CD8-positive, alpha-beta memory T cell (primary cell): ENCODE data around the gene GPN3. TPM values are rescaled to one million over a fixed set of nuclear protein-coding genes. Genes with fewer than 3 reads are reported as not detected.

Experiments
- CTCF ChIA-PET: fragments of 350-600 bp; sonication (Branson Sonifier 250); formaldehyde crosslinking; loops from one replicate; lab custom pipeline; 2021; ENCODE audit warnings: antibody characterized with exemption; lab: Charles Lee
- POLR2A ChIA-PET: fragments of 350-600 bp; sonication (Branson Sonifier 250); formaldehyde crosslinking; loops from one replicate; lab custom pipeline; 2021; ENCODE audit warnings: antibody characterized with exemption; lab: Charles Lee
- DNase-seq, 5 donors: peaks; one replicate each; pipeline versions ENCODE4 v3.0.0 to v3.0.0-alpha.2; 2020 to 2022; ENCODE audit warnings: mixed read lengths in 1 of 5
- H3K27ac ChIP-seq: one replicate; pipeline ENCODE4 v1.7.0; 2013; ENCODE audit warnings: low read depth, mild to moderate bottlenecking, low read length, moderate library complexity
- H3K27me3 ChIP-seq: 2 replicates; pipeline ENCODE4 v1.7.0; 2013; ENCODE audit warnings: low read length, mild to moderate bottlenecking; ENCODE audit not compliant: insufficient read depth, poor library complexity, severe bottlenecking
- H3K36me3 ChIP-seq: 2 replicates; pipeline ENCODE4 v1.7.0; 2013; ENCODE audit warnings: mild to moderate bottlenecking, low read length, moderate library complexity; ENCODE audit not compliant: insufficient read depth
- H3K4me1 ChIP-seq: 2 replicates; pipeline ENCODE4 v1.7.0; 2013; ENCODE audit warnings: mild to moderate bottlenecking, low read length, moderate library complexity; ENCODE audit not compliant: insufficient read depth
- H3K4me3 ChIP-seq: 2 replicates; pipeline ENCODE4 v1.7.0; 2013; ENCODE audit warnings: mild to moderate bottlenecking, low read length
- H3K9me3 ChIP-seq: 2 replicates; pipeline ENCODE4 v1.7.0; 2013; ENCODE audit warnings: mild to moderate bottlenecking, low read length
- H3K27ac Mint-ChIP-seq, 8 donors: one replicate each; pipeline ENCODE4 v1.8.0; 2020 to 2021; ENCODE audit warnings: mixed read lengths in 8 of 8, mild to moderate bottlenecking in 6 of 8, inconsistent platforms in 3 of 8, moderate library complexity in 3 of 8
- H3K27me3 Mint-ChIP-seq, 2 donors: one replicate each; pipeline ENCODE4 v1.8.0; 2020 to 2021; ENCODE audit warnings: mixed read lengths in 2 of 2, mild to moderate bottlenecking in 1 of 2, moderate library complexity in 1 of 2
- H3K36me3 Mint-ChIP-seq, 3 donors: one replicate each; pipeline ENCODE4 v1.8.0; 2020 to 2021; ENCODE audit warnings: mixed read lengths in 3 of 3, inconsistent platforms in 1 of 3, mild to moderate bottlenecking in 1 of 3
- H3K4me1 Mint-ChIP-seq, 3 donors: one replicate each; pipeline ENCODE4 v1.8.0; 2020 to 2021; ENCODE audit warnings: mixed read lengths in 3 of 3, inconsistent platforms in 1 of 3, mild to moderate bottlenecking in 1 of 3
- H3K4me3 Mint-ChIP-seq, 7 donors: one replicate each; pipeline ENCODE4 v1.8.0; 2020 to 2021; ENCODE audit warnings: mixed read lengths in 7 of 7, mild to moderate bottlenecking in 6 of 7, moderate library complexity in 4 of 7, inconsistent platforms in 2 of 7
- H3K9me3 Mint-ChIP-seq, 5 donors: one replicate each; pipeline ENCODE4 v1.8.0; 2020 to 2022; ENCODE audit warnings: mixed read lengths in 5 of 5, mild to moderate bottlenecking in 3 of 5, moderate library complexity in 2 of 5, inconsistent platforms in 1 of 5
- polyA plus RNA-seq: library from polyadenylated mRNA; unstranded; fragments of 300-500 nt; fragmentation: Illumina TruSeq; gene quantifications from one replicate; pipeline ENCODE4 v1.2.3, GENCODE V29; 2021
- total RNA-seq, 2 experiments: library from RNA; stranded (reverse); gene quantifications; one replicate each; pipeline ENCODE4 v1.2.3, GENCODE V29; 2021

The GPN3 gene
- total and polyA plus RNA-seq, 3 experiments from 2014 or later: 33.9 to 59.4 (median 59.4) TPM

- H3K9me3 ChIP-seq: no peaks in the 10 kb centered on the region
- H3K36me3 ChIP-seq: no peaks in the 10 kb centered on the region
- H3K4me1 ChIP-seq: peaks cover 29% of the 10 kb centered on the region
- Mint-ChIP-seq H3K4me3 (peak within 1 kb of the TSS; percentile 97 to 99 (median 97)), H3K27me3 (peaks cover 0 to 3% of the 10 kb centered on the region in 2 donors), H3K9me3 (no peaks in the 10 kb centered on the region), H3K36me3 (peaks cover 0 to 19% (median 0%) of the 10 kb centered on the region in 3 donors), H3K4me1 (peaks cover 36 to 50% (median 44%) of the 10 kb centered on the region in 3 donors), H3K27ac (peak within 1 kb of the TSS; percentile 96 to 98 (median 97))
- H3K27ac ChIP-seq: peak within 1 kb of the TSS; percentile 86
- H3K4me3 ChIP-seq: peak within 1 kb of the TSS; percentile 92
- POLR2A ChIA-PET: interaction anchor here (0.5 to 4.3 kb wide), 6 partner anchors 33 to 507 kb away, joined by 3 to 39 read pairs (median 4); partner anchors contain the start of genes ARPC3, FAM216A and GPN3
- CTCF ChIA-PET: interaction anchor here (1.0 to 5.5 kb wide), 3 partner anchors 33 to 70 kb away, joined by 4 to 27 read pairs (median 20); partner anchors contain the start of genes ARPC3, FAM216A and GPN3
- peak; percentile 98 to 99 (median 99) for DNase-seq
- H3K27me3 ChIP-seq: no peaks in the 10 kb centered on the region
These were observed 34.0 kb upstream of the GPN3 start, which contains the start of the genes RAD9B and VPS29 for GRCh38 chr12:110501752-110502738. RAD9B (plus strand) TSS chr12:110502331; CDS start chr12:110502338, 7 bp downstream. VPS29 (minus strand) TSS chr12:110502111; CDS start chr12:110502051, 60 bp downstream.

GRCh38 chr12:110501399-110501751 lies 33.3 kb upstream of the GPN3 start:
- Mint-ChIP-seq H3K9me3 (no peaks in the 10 kb centered on the region), H3K27me3 (peaks cover 0 to 3% of the 10 kb centered on the region in 2 donors), H3K36me3 (peaks cover 0 to 24% (median 0%) of the 10 kb centered on the region in 3 donors), H3K27ac (peak overlapping the region; percentile 96 to 98 (median 97)), H3K4me3 (peak overlapping the region; percentile 97 to 99 (median 97)), H3K4me1 (peaks cover 36 to 50% (median 45%) of the 10 kb centered on the region in 3 donors)
- H3K4me3 ChIP-seq: peak overlapping the region; percentile 92
- no peaks in the 10 kb centered on the region for H3K36me3 ChIP-seq
- POLR2A ChIA-PET: interaction anchor here (1.0 to 4.3 kb wide), 3 partner anchors 32 to 242 kb away, joined by 4 to 39 read pairs (median 4); partner anchors contain the start of genes ARPC3, FAM216A, GPN3 and PPP1CC
- peak in 1 of 5 donors; percentile 19 for DNase-seq
- H3K27me3 ChIP-seq: no peaks in the 10 kb centered on the region
- CTCF ChIA-PET: interaction anchor here (1.8 to 5.5 kb wide), 3 partner anchors 33 to 100 kb away, joined by 8 to 27 read pairs (median 20); partner anchors contain the start of genes ARPC3, FAM216A and GPN3
- peaks cover 29% of the 10 kb centered on the region for H3K4me1 ChIP-seq
- H3K27ac ChIP-seq: peak overlapping the region; percentile 86
- H3K9me3 ChIP-seq: no peaks in the 10 kb centered on the region

- H3K27me3 Mint-ChIP-seq: peaks cover 0 to 3% of the 10 kb centered on the region in 2 donors
- peaks cover 7% of the 10 kb centered on the region for H3K36me3 ChIP-seq
- CTCF ChIA-PET: interaction anchor here (3.5 to 5.5 kb wide), 2 partner anchors 30 to 49 kb away, joined by 20 to 27 read pairs; partner anchors contain the start of genes ARPC3, FAM216A and GPN3
- DNase-seq: no peak
- no peak overlapping the region for H3K27ac ChIP-seq
- peaks cover 29% of the 10 kb centered on the region for H3K4me1 ChIP-seq
- H3K36me3 Mint-ChIP-seq: peaks cover 0 to 42% (median 1%) of the 10 kb centered on the region in 3 donors
- no peaks in the 10 kb centered on the region for H3K9me3 ChIP-seq
- no peaks in the 10 kb centered on the region for H3K9me3 Mint-ChIP-seq
- POLR2A ChIA-PET: interaction anchor here (0.7 to 4.3 kb wide), 2 partner anchors 30 to 31 kb away, joined by 3 to 39 read pairs; partner anchors contain the start of genes FAM216A and GPN3
- H3K4me1 Mint-ChIP-seq: peaks cover 37 to 56% (median 51%) of the 10 kb centered on the region in 3 donors
- H3K4me3 Mint-ChIP-seq: peak overlapping the region; percentile 13 to 70 (median 53)
- H3K4me3 ChIP-seq: no peak overlapping the region
- H3K27ac Mint-ChIP-seq: peak overlapping the region in 6 of 8 donors; percentile 3 to 93 (median 41)
- no peaks in the 10 kb centered on the region for H3K27me3 ChIP-seq
These were observed 31.1 kb upstream of the GPN3 start for GRCh38 chr12:110498984-110499706.

GRCh38 chr12:110475426-110475825 lies 7.4 kb upstream of the GPN3 start:
- no peaks in the 10 kb centered on the region for H3K9me3 Mint-ChIP-seq
- no peak overlapping the region for H3K27ac Mint-ChIP-seq
- no peak overlapping the region for H3K27ac ChIP-seq
- no peaks in the 10 kb centered on the region for H3K9me3 ChIP-seq
- H3K27me3 ChIP-seq: no peaks in the 10 kb centered on the region
- no peaks in the 10 kb centered on the region for H3K4me1 ChIP-seq
- ChIA-PET POLR2A (no interaction called here), CTCF (interaction anchor here (1.1 to 1.3 kb wide), 2 partner anchors 26 to 44 kb away, joined by 3 to 4 read pairs; partner anchors contain the start of gene ARPC3)
- H3K27me3 Mint-ChIP-seq: no peaks in the 10 kb centered on the region
- DNase-seq: no peak
- no peak overlapping the region for H3K4me3 Mint-ChIP-seq
- H3K4me3 ChIP-seq: no peak overlapping the region
- H3K4me1 Mint-ChIP-seq: peaks cover 0 to 4% (median 3%) of the 10 kb centered on the region in 3 donors
- H3K36me3 ChIP-seq: no peaks in the 10 kb centered on the region
- H3K36me3 Mint-ChIP-seq: peaks cover 0 to 10% (median 0%) of the 10 kb centered on the region in 3 donors

- Histone ChIP-seq H3K27me3 (no peaks in the 10 kb centered on the region), H3K4me1 (peaks cover 25% of the 10 kb centered on the region), H3K36me3 (no peaks in the 10 kb centered on the region), H3K9me3 (no peaks in the 10 kb centered on the region), H3K4me3 (peak overlapping the region; percentile 93), H3K27ac (peak overlapping the region; percentile 78)
- ChIA-PET POLR2A (interaction anchor here (0.5 to 3.7 kb wide), 10 partner anchors 18 to 274 kb away, joined by 3 to 42 read pairs (median 4); partner anchors contain the start of genes ARPC3, RAD9B and VPS29), CTCF (interaction anchor here (0.6 to 6.5 kb wide), 22 partner anchors 9 to 1606 kb away, joined by 3 to 100 read pairs (median 4); partner anchors contain the start of genes ARPC3, RAD9B and VPS29)
- Mint-ChIP-seq H3K36me3 (peaks cover 4 to 28% (median 9%) of the 10 kb centered on the region in 3 donors), H3K27me3 (peaks cover 0 to 2% of the 10 kb centered on the region in 2 donors), H3K27ac (peak overlapping the region; percentile 82 to 99 (median 98)), H3K4me3 (peak overlapping the region; percentile 92 to 99 (median 98)), H3K9me3 (no peaks in the 10 kb centered on the region), H3K4me1 (peaks cover 18 to 45% (median 37%) of the 10 kb centered on the region in 3 donors)
- DNase-seq: no peak
These were observed 227 bp downstream of the GPN3 start for GRCh38 chr12:110467847-110468213.

GRCh38 chr12:110466791-110467190 lies 1.3 kb downstream of the GPN3 start:
- Mint-ChIP-seq H3K9me3 (no peaks in the 10 kb centered on the region), H3K4me1 (peaks cover 22 to 52% (median 37%) of the 10 kb centered on the region in 3 donors), H3K27me3 (peaks cover 0 to 2% of the 10 kb centered on the region in 2 donors), H3K36me3 (peaks cover 4 to 35% (median 13%) of the 10 kb centered on the region in 3 donors), H3K27ac (peak overlapping the region in 3 of 8 donors; percentile 27 to 84 (median 42)), H3K4me3 (peak overlapping the region in 6 of 7 donors; percentile 19 to 99 (median 34))
- DNase-seq: no peak
- Histone ChIP-seq H3K27me3 (no peaks in the 10 kb centered on the region), H3K4me1 (peaks cover 25% of the 10 kb centered on the region), H3K27ac (peak overlapping the region; percentile 78), H3K36me3 (no peaks in the 10 kb centered on the region), H3K9me3 (no peaks in the 10 kb centered on the region), H3K4me3 (no peak overlapping the region)
- ChIA-PET CTCF (interaction anchor here (0.8 to 6.5 kb wide), 3 partner anchors 14 to 136 kb away, joined by 3 to 100 read pairs (median 16); partner anchors contain the start of gene ARPC3), POLR2A (interaction anchor here (0.8 kb wide), 1 partner anchor 11 kb away, joined by 7 read pairs; no protein-coding TSS in a partner anchor)
